ENCODE measurements around the gene FSTL4.
"Not testable (repeated sequence)": the region's sequence is repeated elsewhere in the genome, so short reads cannot be mapped to it uniquely, and the experiment has no call there.

FSTL4 gene

DNA sequence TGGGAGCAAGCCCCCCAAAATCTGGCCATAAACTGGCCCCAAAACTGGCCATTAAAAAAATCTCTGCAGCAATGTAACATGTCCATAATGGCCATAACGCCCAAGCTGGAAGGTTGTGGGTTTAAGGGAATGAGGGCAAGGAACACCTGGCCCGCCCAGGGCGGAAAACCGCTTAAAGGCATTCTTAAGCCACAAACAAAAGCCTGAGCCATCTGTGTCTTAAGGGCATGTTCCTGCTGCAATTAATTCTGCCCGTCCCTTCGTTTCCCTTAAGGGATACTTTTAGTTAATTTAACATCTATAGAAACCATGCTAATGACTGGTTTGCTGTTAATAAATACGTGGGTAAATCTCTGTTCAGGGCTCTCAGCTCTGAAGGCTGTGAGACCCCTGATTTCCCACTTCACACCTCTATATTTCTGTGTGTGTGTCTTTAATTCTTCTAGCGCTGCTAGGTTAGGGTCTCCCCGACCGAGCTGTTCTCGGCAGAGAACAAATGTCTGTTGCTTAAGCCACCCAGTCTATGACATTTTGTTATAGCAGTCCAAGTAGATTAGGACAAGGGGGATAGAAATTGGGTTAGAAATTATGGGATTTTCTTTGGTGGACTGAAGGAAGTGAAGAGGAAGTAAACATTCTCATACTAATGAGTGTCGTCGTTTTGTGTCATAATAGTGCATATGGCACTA is 77.0 kb downstream of the FSTL4 start:
- H3K27me3 ChIP-seq (ENCODE audit: control insufficient read depth, insufficient read depth, low read length); H3K9me3 ChIP-seq (ENCODE audit: control insufficient read depth, low read length); H3K4me3 ChIP-seq (ENCODE audit: low read length); H3K9ac ChIP-seq (ENCODE audit: low read length); H3K4me1 ChIP-seq (ENCODE audit: control insufficient read depth, insufficient read depth, low read length); H3K36me3 ChIP-seq (ENCODE audit: control insufficient read depth, insufficient read depth, low read length): not testable (repeated sequence)

DNA sequence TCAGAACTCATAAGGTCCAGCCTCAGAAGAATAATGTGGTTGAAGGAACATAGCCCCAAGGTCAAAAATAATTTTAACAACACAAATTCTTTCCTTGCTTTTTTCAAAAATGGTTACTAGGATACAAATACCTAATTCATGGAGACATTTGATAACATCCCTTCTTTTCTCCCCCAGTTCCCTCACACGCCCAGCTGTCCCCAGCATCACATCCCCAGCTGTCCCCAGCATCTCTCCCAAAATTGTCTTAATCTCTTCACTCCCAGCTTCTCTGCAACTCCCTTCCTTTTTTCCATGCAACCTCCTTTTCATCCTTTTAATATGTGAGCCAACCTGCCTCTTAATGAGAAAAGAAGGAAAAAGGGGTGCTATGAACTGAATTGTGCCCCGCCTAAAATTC is 77.8 kb downstream of the FSTL4 start:
- no peaks in the 10 kb centered on the region for H3K36me3 ChIP-seq (ENCODE audit: control insufficient read depth, insufficient read depth, low read length)
- no peaks in the 10 kb centered on the region for H3K9me3 ChIP-seq (ENCODE audit: control insufficient read depth, low read length)
- no peaks in the 10 kb centered on the region for H3K27me3 ChIP-seq (ENCODE audit: control insufficient read depth, insufficient read depth, low read length)
- no peak overlapping the region for H3K9ac ChIP-seq (ENCODE audit: low read length)
- H3K4me3 ChIP-seq (ENCODE audit: low read length), result no peak overlapping the region
- no peaks in the 10 kb centered on the region for H3K4me1 ChIP-seq (ENCODE audit: control insufficient read depth, insufficient read depth, low read length)

DNA sequence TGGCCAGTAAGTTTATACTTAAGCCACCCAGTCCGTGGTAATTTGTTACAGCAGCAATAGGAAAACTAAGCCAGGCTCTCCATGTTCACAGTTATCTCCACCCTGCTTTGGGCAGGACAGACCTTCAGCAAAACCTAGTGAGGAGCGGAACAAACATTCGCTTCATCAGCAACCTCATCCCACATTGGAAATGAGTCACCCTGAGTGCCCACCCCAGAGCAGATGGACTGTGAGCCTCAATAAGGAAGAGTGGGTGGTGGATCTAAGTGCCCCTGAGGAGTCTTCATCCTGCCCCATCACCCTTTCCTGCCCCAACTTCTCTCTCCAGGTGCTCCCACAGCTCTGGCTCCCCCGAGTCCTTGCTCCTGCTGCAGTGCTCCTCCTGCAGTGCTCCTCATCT is 78.8 kb downstream of the FSTL4 start:
- H3K36me3 ChIP-seq (ENCODE audit: control insufficient read depth, insufficient read depth, low read length), result no peaks in the 10 kb centered on the region
- H3K4me1 ChIP-seq (ENCODE audit: control insufficient read depth, insufficient read depth, low read length), result no peaks in the 10 kb centered on the region
- H3K9ac ChIP-seq (ENCODE audit: low read length), result no peak overlapping the region
- H3K4me3 ChIP-seq (ENCODE audit: low read length), result no peak overlapping the region
- no peaks in the 10 kb centered on the region for H3K27me3 ChIP-seq (ENCODE audit: control insufficient read depth, insufficient read depth, low read length)
- H3K9me3 ChIP-seq (ENCODE audit: control insufficient read depth, low read length), result no peaks in the 10 kb centered on the region

DNA sequence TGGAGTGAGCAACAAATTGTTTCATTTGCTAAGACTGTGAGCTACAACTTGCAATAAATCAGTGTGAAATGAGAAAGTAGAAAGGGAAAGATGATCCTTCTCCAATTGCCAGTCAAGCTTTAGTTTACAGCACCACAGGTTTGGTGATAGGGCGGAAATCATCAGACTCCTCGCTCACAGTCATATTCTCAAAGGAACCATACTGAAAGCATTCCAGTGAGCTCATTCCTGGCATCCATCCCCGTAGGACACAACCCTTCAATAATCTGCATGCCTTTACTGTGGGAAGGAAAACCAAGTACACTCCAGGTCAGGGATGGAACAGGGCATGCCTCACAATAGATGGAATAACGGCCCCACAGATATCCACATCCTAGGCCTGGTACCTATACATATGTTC is 80.7 kb downstream of the FSTL4 start:
- Histone ChIP-seq H3K9me3 (ENCODE audit: control insufficient read depth, low read length) (no peaks in the 10 kb centered on the region), H3K27me3 (ENCODE audit: control insufficient read depth, insufficient read depth, low read length) (no peaks in the 10 kb centered on the region), H3K36me3 (ENCODE audit: control insufficient read depth, insufficient read depth, low read length) (no peaks in the 10 kb centered on the region), H3K9ac (ENCODE audit: low read length) (no peak overlapping the region), H3K4me1 (ENCODE audit: control insufficient read depth, insufficient read depth, low read length) (no peaks in the 10 kb centered on the region), H3K4me3 (ENCODE audit: low read length) (no peak overlapping the region)

DNA sequence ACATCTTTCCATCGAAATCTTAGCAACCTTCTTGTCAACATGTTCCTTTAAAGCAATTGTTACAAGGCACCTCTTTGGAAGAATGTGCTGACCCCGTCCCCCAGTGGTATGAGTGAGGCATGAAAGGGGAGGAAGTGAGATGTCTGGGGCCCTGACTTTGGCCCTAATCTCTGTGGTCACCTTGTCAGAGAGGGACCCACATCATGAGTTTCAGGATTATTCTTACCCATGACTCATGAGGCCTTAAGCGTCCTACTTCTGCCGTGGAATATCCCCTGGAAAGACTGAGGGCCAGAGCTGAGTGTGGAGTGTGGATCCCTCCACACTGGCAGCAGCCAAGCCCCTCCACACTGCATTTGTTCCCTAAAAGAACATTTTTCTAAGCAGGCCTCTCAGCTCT is 81.2 kb downstream of the FSTL4 start:
- Histone ChIP-seq H3K36me3 (ENCODE audit: control insufficient read depth, insufficient read depth, low read length) (no peaks in the 10 kb centered on the region), H3K9me3 (ENCODE audit: control insufficient read depth, low read length) (no peaks in the 10 kb centered on the region), H3K4me3 (ENCODE audit: low read length) (no peak overlapping the region), H3K4me1 (ENCODE audit: control insufficient read depth, insufficient read depth, low read length) (no peaks in the 10 kb centered on the region), H3K9ac (ENCODE audit: low read length) (no peak overlapping the region), H3K27me3 (ENCODE audit: control insufficient read depth, insufficient read depth, low read length) (no peaks in the 10 kb centered on the region)

DNA sequence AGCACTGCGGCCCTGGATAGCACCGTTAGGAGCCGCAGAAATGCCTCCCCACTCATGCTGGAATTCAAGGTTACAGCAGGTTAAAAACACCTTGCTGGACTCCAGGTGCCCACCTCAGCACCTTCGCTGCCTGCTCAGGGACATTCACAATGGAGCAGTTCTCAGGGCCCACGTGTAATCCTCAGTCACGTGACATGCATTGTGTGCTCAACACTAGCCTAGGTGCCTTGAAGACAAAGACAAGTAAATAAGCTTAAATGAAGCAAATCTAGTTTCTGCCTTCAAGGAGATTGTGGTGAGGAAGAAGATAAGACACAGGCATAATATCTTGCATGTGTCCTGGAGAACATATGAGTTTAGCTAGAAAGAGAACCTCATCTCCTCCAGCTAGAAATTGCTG is 82.1 kb downstream of the FSTL4 start:
- no peaks in the 10 kb centered on the region for H3K27me3 ChIP-seq (ENCODE audit: control insufficient read depth, insufficient read depth, low read length)
- H3K9me3 ChIP-seq (ENCODE audit: control insufficient read depth, low read length), result no peaks in the 10 kb centered on the region
- no peak overlapping the region for H3K4me3 ChIP-seq (ENCODE audit: low read length)
- no peak overlapping the region for H3K9ac ChIP-seq (ENCODE audit: low read length)
- no peaks in the 10 kb centered on the region for H3K36me3 ChIP-seq (ENCODE audit: control insufficient read depth, insufficient read depth, low read length)
- no peaks in the 10 kb centered on the region for H3K4me1 ChIP-seq (ENCODE audit: control insufficient read depth, insufficient read depth, low read length)

DNA sequence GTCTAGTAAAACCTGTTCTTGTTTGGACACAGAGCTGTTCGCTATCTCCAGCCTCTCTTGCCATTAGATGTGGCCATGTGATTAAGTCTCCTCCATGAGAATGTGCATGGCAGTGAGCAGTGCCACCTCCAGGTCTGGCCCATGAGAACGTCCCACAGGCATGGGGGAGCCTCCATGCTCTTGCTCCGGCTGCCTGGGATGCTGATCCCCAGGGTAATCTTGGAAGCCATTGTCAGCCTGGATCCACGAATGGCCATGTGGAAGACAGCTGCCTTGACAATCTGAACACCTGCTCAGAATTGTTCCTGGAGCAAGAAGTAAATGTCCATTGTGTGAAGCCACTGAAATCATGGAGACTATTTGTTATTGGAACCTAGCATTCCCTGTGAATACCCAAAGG is 83.5 kb downstream of the FSTL4 start:
- H3K9me3 ChIP-seq (ENCODE audit: control insufficient read depth, low read length), result no peaks in the 10 kb centered on the region
- H3K36me3 ChIP-seq (ENCODE audit: control insufficient read depth, insufficient read depth, low read length), result no peaks in the 10 kb centered on the region
- no peak overlapping the region for H3K4me3 ChIP-seq (ENCODE audit: low read length)
- no peak overlapping the region for H3K9ac ChIP-seq (ENCODE audit: low read length)
- H3K4me1 ChIP-seq (ENCODE audit: control insufficient read depth, insufficient read depth, low read length), result no peaks in the 10 kb centered on the region
- no peaks in the 10 kb centered on the region for H3K27me3 ChIP-seq (ENCODE audit: control insufficient read depth, insufficient read depth, low read length)

DNA sequence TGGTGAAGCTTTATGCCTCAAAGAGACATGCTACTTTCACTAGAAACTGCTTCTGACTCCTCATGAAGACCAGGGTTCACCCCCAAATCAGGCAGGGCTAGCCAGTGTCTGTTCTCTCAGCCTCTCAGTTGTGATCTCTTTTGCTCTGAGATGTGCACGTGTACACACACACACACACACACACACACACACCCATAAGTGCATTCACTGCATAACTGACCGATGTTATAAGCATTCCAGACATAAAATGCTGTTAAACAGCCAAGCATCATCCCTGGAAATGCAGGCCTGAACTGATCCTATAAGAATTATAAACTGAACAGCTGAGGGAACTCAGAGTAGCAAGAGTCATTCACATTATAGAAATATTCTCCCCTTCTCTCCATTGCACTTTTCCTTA is 85.0 kb downstream of the FSTL4 start:
- Histone ChIP-seq H3K9me3 (ENCODE audit: control insufficient read depth, low read length) (no peaks in the 10 kb centered on the region), H3K4me3 (ENCODE audit: low read length) (no peak overlapping the region), H3K4me1 (ENCODE audit: control insufficient read depth, insufficient read depth, low read length) (no peaks in the 10 kb centered on the region), H3K9ac (ENCODE audit: low read length) (no peak overlapping the region), H3K36me3 (ENCODE audit: control insufficient read depth, insufficient read depth, low read length) (no peaks in the 10 kb centered on the region), H3K27me3 (ENCODE audit: control insufficient read depth, insufficient read depth, low read length) (peaks cover 7% of the 10 kb centered on the region)

DNA sequence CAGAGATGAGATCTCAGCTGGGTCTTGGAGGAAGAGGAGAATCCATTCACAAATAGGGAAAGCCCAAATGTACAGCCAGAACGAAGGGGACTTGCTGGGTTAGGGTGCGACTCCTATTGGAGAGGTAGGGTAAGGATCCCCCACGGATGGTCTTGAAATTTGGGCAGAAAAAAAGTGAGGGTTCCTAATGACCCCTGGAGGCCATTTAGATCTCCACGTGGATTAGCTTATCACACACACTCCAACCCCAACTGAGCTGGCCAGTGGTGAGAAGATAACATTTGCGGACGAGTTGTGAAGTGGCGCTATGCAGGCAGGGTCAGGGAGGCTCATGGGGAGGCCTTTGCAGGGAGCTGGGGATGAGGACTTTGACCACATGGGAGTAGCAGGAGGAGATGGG is 86.0 kb downstream of the FSTL4 start:
- H3K4me3 ChIP-seq (ENCODE audit: low read length), result no peak overlapping the region
- H3K9ac ChIP-seq (ENCODE audit: low read length), result no peak overlapping the region
- no peaks in the 10 kb centered on the region for H3K36me3 ChIP-seq (ENCODE audit: control insufficient read depth, insufficient read depth, low read length)
- peaks cover 7% of the 10 kb centered on the region for H3K27me3 ChIP-seq (ENCODE audit: control insufficient read depth, insufficient read depth, low read length)
- no peaks in the 10 kb centered on the region for H3K4me1 ChIP-seq (ENCODE audit: control insufficient read depth, insufficient read depth, low read length)
- H3K9me3 ChIP-seq (ENCODE audit: control insufficient read depth, low read length), result no peaks in the 10 kb centered on the region

DNA sequence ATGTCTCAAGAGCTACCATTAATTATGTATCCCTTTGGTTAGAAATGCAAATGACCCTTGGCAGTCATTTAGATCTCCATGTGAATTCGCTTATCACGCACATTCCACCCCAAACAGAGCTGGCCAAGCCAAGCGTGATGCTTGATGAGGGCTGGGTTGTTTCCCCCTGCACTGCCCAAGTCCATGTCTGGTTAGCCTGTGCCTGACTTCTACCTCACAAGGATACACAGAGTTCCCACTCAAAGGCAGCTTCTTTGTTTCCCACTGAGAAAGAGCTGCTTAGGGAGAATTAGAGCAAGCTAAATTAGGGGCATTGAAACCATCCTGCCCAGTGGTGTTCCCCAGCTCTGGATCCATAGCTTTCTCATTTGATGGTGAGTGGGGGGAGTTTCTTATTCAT is 87.2 kb downstream of the FSTL4 start:
- Histone ChIP-seq H3K4me1 (ENCODE audit: control insufficient read depth, insufficient read depth, low read length) (no peaks in the 10 kb centered on the region), H3K9me3 (ENCODE audit: control insufficient read depth, low read length) (no peaks in the 10 kb centered on the region), H3K4me3 (ENCODE audit: low read length) (no peak overlapping the region), H3K9ac (ENCODE audit: low read length) (no peak overlapping the region), H3K36me3 (ENCODE audit: control insufficient read depth, insufficient read depth, low read length) (no peaks in the 10 kb centered on the region), H3K27me3 (ENCODE audit: control insufficient read depth, insufficient read depth, low read length) (peaks cover 7% of the 10 kb centered on the region)

DNA sequence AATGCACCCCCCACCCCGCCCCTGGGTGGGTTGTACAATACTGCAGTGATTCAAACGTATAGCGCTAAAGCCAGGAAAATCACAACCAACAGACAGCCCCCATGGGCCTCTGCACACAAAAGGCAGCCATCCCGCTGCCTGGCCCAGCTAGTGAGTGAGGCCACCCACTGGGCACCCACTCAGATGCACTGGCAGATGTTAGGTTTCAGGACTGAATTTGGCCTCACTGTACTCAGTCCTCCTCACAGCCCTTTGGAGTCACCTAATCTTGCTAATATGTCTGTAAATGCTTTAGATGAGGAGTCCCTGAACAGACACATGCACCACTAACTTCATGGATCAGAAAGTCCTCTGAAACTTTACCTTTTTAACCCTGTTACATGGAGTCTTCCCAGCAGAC is 87.7 kb downstream of the FSTL4 start:
- no peaks in the 10 kb centered on the region for H3K9me3 ChIP-seq (ENCODE audit: control insufficient read depth, low read length)
- H3K9ac ChIP-seq (ENCODE audit: low read length), result no peak overlapping the region
- no peaks in the 10 kb centered on the region for H3K4me1 ChIP-seq (ENCODE audit: control insufficient read depth, insufficient read depth, low read length)
- peaks cover 7% of the 10 kb centered on the region for H3K27me3 ChIP-seq (ENCODE audit: control insufficient read depth, insufficient read depth, low read length)
- H3K36me3 ChIP-seq (ENCODE audit: control insufficient read depth, insufficient read depth, low read length), result no peaks in the 10 kb centered on the region
- no peak overlapping the region for H3K4me3 ChIP-seq (ENCODE audit: low read length)

DNA sequence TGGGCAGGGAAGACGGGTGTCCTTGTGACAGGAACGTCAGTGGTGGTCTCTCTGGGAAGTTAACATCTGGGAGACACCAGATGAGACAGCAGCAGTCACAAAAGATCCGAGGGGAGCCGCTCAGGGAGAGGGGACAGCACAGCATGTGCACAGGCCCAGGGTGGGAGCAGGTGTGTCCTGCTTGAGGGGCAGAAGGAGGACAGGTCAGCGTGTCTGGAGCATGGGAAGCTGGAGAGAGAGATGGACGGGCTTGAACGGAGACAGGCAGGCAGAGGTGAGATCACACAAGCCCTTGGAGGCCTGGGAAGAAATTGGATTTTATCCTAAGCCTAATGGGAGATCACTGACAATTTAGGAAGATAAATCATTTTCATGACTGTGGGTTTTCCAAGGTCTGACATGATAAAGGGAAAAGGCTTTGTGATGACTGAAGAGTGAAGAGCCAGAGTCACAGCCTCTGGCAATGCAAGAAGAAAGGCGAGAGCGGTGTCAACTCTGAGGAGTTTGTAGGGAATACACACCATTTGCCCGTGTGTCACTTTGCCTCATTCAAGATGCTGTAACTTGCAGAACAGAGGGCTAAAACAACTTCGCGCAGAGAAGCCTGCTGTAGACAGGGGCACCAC is 88.3 kb downstream of the FSTL4 start:
- Histone ChIP-seq H3K9me3 (ENCODE audit: control insufficient read depth, low read length) (no peaks in the 10 kb centered on the region), H3K4me1 (ENCODE audit: control insufficient read depth, insufficient read depth, low read length) (no peaks in the 10 kb centered on the region), H3K27me3 (ENCODE audit: control insufficient read depth, insufficient read depth, low read length) (peaks cover 7% of the 10 kb centered on the region), H3K4me3 (ENCODE audit: low read length) (no peak overlapping the region), H3K9ac (ENCODE audit: low read length) (no peak overlapping the region), H3K36me3 (ENCODE audit: control insufficient read depth, insufficient read depth, low read length) (no peaks in the 10 kb centered on the region)

Measured in mucosa of stomach (tissue), 1 donor.